H1 (cell line): ENCODE results near the gene HOXA6.

Source experiments
- ATF2 ChIP-seq: IDR thresholded peaks from 2 replicates; pipeline ENCODE4 v1.6.1; 2012; ENCODE audit warnings: low read length, inconsistent platforms
- CBX5 ChIP-seq: fragments of 300-800, 300-1000 bp; sonication (generic); IDR thresholded peaks from 2 replicates; pipeline ENCODE4 v1.7.1; 2016; ENCODE audit warnings: antibody characterized with exemption, low read length, low read depth
- CREB1 ChIP-seq: IDR thresholded peaks from 2 replicates; pipeline ENCODE4 v1.6.1; 2012; ENCODE audit warnings: inconsistent platforms
- CTCF ChIP-seq, 3 experiments: IDR thresholded peaks; 1 replicate in 2 of 3; 2 replicates in 1 of 3; pipeline versions ENCODE4 v1.5.1 to v1.6.1; 2011; ENCODE audit warnings: low read length in 3 of 3, mild to moderate bottlenecking in 3 of 3, inconsistent platforms in 2 of 3, low read depth in 1 of 3, moderate library complexity in 1 of 3; ENCODE audit not compliant: insufficient read depth in 1 of 3; ENCODE audit errors: control extremely low read depth in 1 of 3
- EP300 ChIP-seq, 2 experiments: IDR thresholded peaks; 1 replicate in 1 of 2; 2 replicates in 1 of 2; pipeline ENCODE4 v1.6.1; 2011 to 2012; ENCODE audit warnings: low read depth in 2 of 2, low read length in 2 of 2, mild to moderate bottlenecking in 2 of 2, borderline replicate concordance in 1 of 2, inconsistent platforms in 1 of 2, moderate library complexity in 1 of 2
- GABPA ChIP-seq: IDR thresholded peaks from 2 replicates; pipeline ENCODE4 v1.6.1; 2011; ENCODE audit warnings: mild to moderate bottlenecking, low read length, moderate library complexity, borderline replicate concordance; ENCODE audit not compliant: insufficient read depth
- HDAC2 ChIP-seq, 2 experiments: fragments of 300-600 bp in 1 of 2; sonication (generic) in 1 of 2; IDR thresholded peaks; 2 replicates each; pipeline ENCODE4 v1.6.1; 2011 to 2012; ENCODE audit warnings: low read depth in 2 of 2, low read length in 2 of 2, mild to moderate bottlenecking in 2 of 2, moderate library complexity in 2 of 2, borderline replicate concordance in 1 of 2, inconsistent platforms in 1 of 2
- HDAC6 ChIP-seq: IDR thresholded peaks from one replicate; pipeline ENCODE4 v1.7.1; 2012; ENCODE audit warnings: low read depth, mild to moderate bottlenecking, inconsistent platforms, low read length, moderate library complexity
- KDM1A ChIP-seq: fragments of 200-600, 300-600 bp; sonication (generic); IDR thresholded peaks from 2 replicates; pipeline ENCODE4 v1.7.1; 2016; ENCODE audit warnings: mild to moderate bottlenecking, low read length, borderline replicate concordance
- POLR2A ChIP-seq, 2 experiments: IDR thresholded peaks; 1 replicate in 1 of 2; 2 replicates in 1 of 2; pipeline ENCODE4 v1.6.1; 2011; ENCODE audit warnings: low read depth in 2 of 2, low read length in 2 of 2, mild to moderate bottlenecking in 2 of 2; ENCODE audit errors: control extremely low read depth in 1 of 2
- TEAD4 ChIP-seq: IDR thresholded peaks from 2 replicates; pipeline ENCODE4 v1.6.1; 2012; ENCODE audit warnings: low read depth, low read length, inconsistent platforms, mixed read lengths
- USF2 ChIP-seq: IDR thresholded peaks from 2 replicates; pipeline ENCODE4 v1.6.1; 2011; ENCODE audit warnings: low read length, improper control_type of control experiment

- no peak for TF ChIP-seq TEAD4
- no peak for TF ChIP-seq KDM1A
- no peak for TF ChIP-seq CTCF (IDR thresholded peaks at IDR 0.05; ENCODE audit: control extremely low read depth in 1 of 3, insufficient read depth in 1 of 3, low read depth in 1 of 3, low read length in 3 of 3)
- TF ChIP-seq HDAC2 (IDR thresholded peaks at IDR 0.05; ENCODE audit: borderline replicate concordance in 1 of 2, low read depth in 2 of 2, low read length in 2 of 2): no peak
- TF ChIP-seq CREB1: no peak
- no peak for TF ChIP-seq ATF2
- TF ChIP-seq USF2: no peak
- TF ChIP-seq HDAC6: no peak
- TF ChIP-seq POLR2A (IDR thresholded peaks at IDR 0.05; ENCODE audit: control extremely low read depth in 1 of 2, low read depth in 2 of 2, low read length in 2 of 2): no peak
- no peak for TF ChIP-seq GABPA
- no peak for TF ChIP-seq CBX5
- no peak for TF ChIP-seq EP300 (IDR thresholded peaks at IDR 0.05; ENCODE audit: borderline replicate concordance in 1 of 2, low read depth in 2 of 2, low read length in 2 of 2)
Observed at GRCh38 chr7:27129729-27130539, 17.6 kb downstream of the HOXA6 start.
